GM19328 (cell line): ENCODE measurements around the gene PTPRJ.
"Not testable (repeated sequence)": the region's sequence is repeated elsewhere in the genome, so short reads cannot be mapped to it uniquely, and the experiment has no call there.

Experiments used
- ATAC-seq: cut with Tn5 transposase; IDR thresholded peaks from one replicate; pipeline ENCODE4 v1.9.1; 2021; ENCODE audit warnings: mild to moderate bottlenecking, moderate library complexity; ENCODE audit not compliant: unreplicated experiment

The PTPRJ gene

GRCh38 chr11:48014917-48015316 is 34.6 kb downstream of the PTPRJ start:
- no peak for ATAC-seq

- no peak for ATAC-seq
These were observed 36.9 kb downstream of the PTPRJ start for GRCh38 chr11:48017105-48017830.

- no peak for ATAC-seq
These were observed 37.6 kb downstream of the PTPRJ start for GRCh38 chr11:48017831-48018527.

- no peak for ATAC-seq
These were observed 38.3 kb downstream of the PTPRJ start for GRCh38 chr11:48018528-48019216.

GRCh38 chr11:48019217-48019584 is 38.8 kb downstream of the PTPRJ start:
- no peak for ATAC-seq

- no peak for ATAC-seq
These were observed 39.2 kb downstream of the PTPRJ start for GRCh38 chr11:48019595-48019994.

GRCh38 chr11:48020092-48020755 is 39.9 kb downstream of the PTPRJ start:
- no peak for ATAC-seq

GRCh38 chr11:48021201-48021820 is 41.0 kb downstream of the PTPRJ start:
- not testable (repeated sequence) for ATAC-seq

GRCh38 chr11:48022445-48022844 is 42.1 kb downstream of the PTPRJ start:
- ATAC-seq: no peak

- ATAC-seq: not testable (repeated sequence)
These were observed 43.2 kb downstream of the PTPRJ start for GRCh38 chr11:48023608-48024007.

- ATAC-seq: no peak
These were observed 44.3 kb downstream of the PTPRJ start for GRCh38 chr11:48024635-48025071.

GRCh38 chr11:48025293-48025983 is 45.1 kb downstream of the PTPRJ start:
- no peak for ATAC-seq

GRCh38 chr11:48025984-48026340 is 45.6 kb downstream of the PTPRJ start:
- no peak for ATAC-seq

- ATAC-seq: no peak
These were observed 48.7 kb downstream of the PTPRJ start for GRCh38 chr11:48028914-48029680.

GRCh38 chr11:48029681-48030290 is 49.4 kb downstream of the PTPRJ start:
- ATAC-seq: no peak

- ATAC-seq: no peak
These were observed 51.2 kb downstream of the PTPRJ start for GRCh38 chr11:48031602-48032001.

GRCh38 chr11:48032721-48033120 is 52.4 kb downstream of the PTPRJ start:
- ATAC-seq: no peak

GRCh38 chr11:48033918-48034341 is 53.6 kb downstream of the PTPRJ start:
- ATAC-seq: no peak
